ENCODE results near the gene TBCK.
"Not testable (repeated sequence)": the region's sequence is repeated elsewhere in the genome, so short reads cannot be mapped to it uniquely, and the experiment has no call there.

TBCK gene

GRCh38 chr4:106277140-106277675, 38.8 kb downstream of the TBCK start:
- no peak for DNase-seq

GRCh38 chr4:106273831-106274230, 42.2 kb downstream of the TBCK start:
- DNase-seq = no peak

GRCh38 chr4:106270736-106271135, 45.3 kb downstream of the TBCK start:
- DNase-seq = no peak

GRCh38 chr4:106269711-106270110, 46.3 kb downstream of the TBCK start:
- no peak for DNase-seq

GRCh38 chr4:106268786-106269185, 47.2 kb downstream of the TBCK start:
- no peak for DNase-seq

- peak; percentile 6 for DNase-seq
Measured at GRCh38 chr4:106266201-106266600, 49.8 kb downstream of the TBCK start.

- DNase-seq = no peak
Measured at GRCh38 chr4:106264331-106264728, 51.7 kb downstream of the TBCK start.

GRCh38 chr4:106263594-106264330, 52.2 kb downstream of the TBCK start:
- DNase-seq = no peak

GRCh38 chr4:106261980-106262379, 54.0 kb downstream of the TBCK start:
- no peak for DNase-seq

- DNase-seq = no peak
Measured at GRCh38 chr4:106258145-106259045, 57.6 kb downstream of the TBCK start.

GRCh38 chr4:106256190-106256589, 59.8 kb downstream of the TBCK start:
- no peak for DNase-seq

- DNase-seq = no peak
Measured at GRCh38 chr4:106255195-106255594, 60.8 kb downstream of the TBCK start.

- no peak for DNase-seq
Measured at GRCh38 chr4:106253364-106254129, 62.5 kb downstream of the TBCK start.

- DNase-seq = no peak
Measured at GRCh38 chr4:106247600-106247999, 68.4 kb downstream of the TBCK start.

- DNase-seq = no peak
Measured at GRCh38 chr4:106246441-106246840, 69.6 kb downstream of the TBCK start.

- DNase-seq = no peak
Measured at GRCh38 chr4:106245176-106245575, 70.8 kb downstream of the TBCK start.

- DNase-seq = no peak
Measured at GRCh38 chr4:106240699-106241098, 75.3 kb downstream of the TBCK start.

- no peak for DNase-seq
Measured at GRCh38 chr4:106238820-106239420, 77.1 kb downstream of the TBCK start.

- DNase-seq = no peak
Measured at GRCh38 chr4:106231931-106232330, 84.1 kb downstream of the TBCK start.

- DNase-seq = no peak
Measured at GRCh38 chr4:106222548-106222947, 93.5 kb downstream of the TBCK start.

- not testable (repeated sequence) for DNase-seq
Measured at GRCh38 chr4:106213291-106213690, 102.7 kb downstream of the TBCK start.

GRCh38 chr4:106210021-106210420, 106.0 kb downstream of the TBCK start:
- no peak for DNase-seq

Measured in NCI-H446 treated with DMSO at 0.1 percent for 48 hours (cell line).